GM12892 (cell line): ENCODE results near the gene PRUNE2.

Experiments used
- DNase-seq: peaks from one replicate; pipeline ENCODE4 v3.0.0; 2011; ENCODE audit not compliant: insufficient read length
- FAIRE-seq: peaks from 2 replicates; lab custom pipeline; 2011; peaks lifted over from hg19 to GRCh38; lab: Jason Lieb, UNC
- POLR2A ChIP-seq: IDR thresholded peaks from 2 replicates; pipeline ENCODE4 v1.6.1; 2011; ENCODE audit warnings: low read depth, low read length, control low read depth
- POLR2AphosphoS5 ChIP-seq: IDR thresholded peaks from 2 replicates; pipeline ENCODE4 v1.6.1; 2011; ENCODE audit warnings: low read depth, low read length, control low read depth
- TAF1 ChIP-seq: IDR thresholded peaks from 2 replicates; pipeline ENCODE4 v1.6.1; 2011; ENCODE audit warnings: low read depth, mild to moderate bottlenecking, control low read depth, low read length, borderline replicate concordance

Gene PRUNE2

DNA sequence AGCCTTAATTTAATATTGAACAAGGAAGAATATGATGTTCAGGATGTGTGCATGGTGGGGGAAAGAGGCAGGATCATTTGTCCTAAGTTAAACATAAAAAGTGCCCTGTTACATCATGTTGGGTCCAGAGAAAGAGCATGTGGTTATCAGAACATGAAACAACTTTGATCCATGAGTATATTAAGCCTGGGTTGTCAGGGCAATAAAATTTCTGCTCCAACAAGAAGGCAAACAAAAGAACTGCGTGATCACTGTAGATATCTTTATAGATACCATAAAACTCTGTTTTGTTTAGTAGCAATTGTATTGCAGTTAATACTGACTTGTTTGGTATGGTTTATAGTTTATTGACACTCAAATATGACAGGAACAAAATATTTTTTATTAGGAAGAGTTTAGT, 106.4 kb downstream of the PRUNE2 start:
- TF ChIP-seq TAF1 (no peak), POLR2A (no peak), POLR2AphosphoS5 (no peak)
- DNase-seq (no peak), FAIRE-seq (no peak)

DNA sequence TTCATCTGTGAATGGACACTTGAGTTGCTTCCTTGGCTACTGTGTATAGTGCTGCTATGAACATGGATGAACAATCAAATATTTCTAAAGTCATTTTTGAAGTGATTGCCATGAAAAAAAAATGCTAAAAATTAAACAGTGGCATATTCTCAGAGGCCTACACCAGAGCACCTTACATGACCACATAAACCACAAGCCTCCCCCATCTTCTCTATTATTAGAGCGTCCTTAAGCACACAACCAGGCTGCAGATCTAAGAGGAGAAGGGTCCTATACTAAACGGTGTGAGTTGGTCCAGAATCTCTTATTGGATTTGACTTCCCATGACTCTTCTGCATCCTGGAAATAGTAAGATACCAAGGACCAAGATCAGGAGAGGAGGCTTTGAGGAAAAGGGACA, 107.4 kb downstream of the PRUNE2 start:
- no peak for TF ChIP-seq POLR2AphosphoS5
- TF ChIP-seq POLR2A, result no peak
- TF ChIP-seq TAF1, result no peak
- no peak for DNase-seq
- no peak for FAIRE-seq

DNA sequence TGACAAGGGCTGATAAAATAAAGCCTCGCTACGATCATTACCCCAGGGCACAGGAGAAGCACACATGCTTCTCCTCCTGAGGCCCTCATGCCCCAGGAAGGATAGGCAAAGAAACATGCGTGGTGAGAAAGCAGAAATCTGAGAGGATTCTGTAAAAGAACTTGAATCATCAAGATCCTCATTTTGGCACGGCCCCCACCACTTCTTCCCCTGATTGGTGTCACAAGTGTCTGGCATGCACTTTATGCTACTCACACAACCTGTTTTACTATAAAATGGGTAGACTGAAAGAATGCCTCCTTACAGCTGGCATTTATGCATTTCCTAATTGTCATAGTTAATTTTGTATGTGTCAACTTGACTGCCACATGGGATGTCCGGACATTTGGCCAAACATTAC, 109.6 kb downstream of the PRUNE2 start:
- no peak for TF ChIP-seq POLR2A
- TF ChIP-seq TAF1, result no peak
- TF ChIP-seq POLR2AphosphoS5, result no peak
- DNase-seq (no peak), FAIRE-seq (no peak)

DNA sequence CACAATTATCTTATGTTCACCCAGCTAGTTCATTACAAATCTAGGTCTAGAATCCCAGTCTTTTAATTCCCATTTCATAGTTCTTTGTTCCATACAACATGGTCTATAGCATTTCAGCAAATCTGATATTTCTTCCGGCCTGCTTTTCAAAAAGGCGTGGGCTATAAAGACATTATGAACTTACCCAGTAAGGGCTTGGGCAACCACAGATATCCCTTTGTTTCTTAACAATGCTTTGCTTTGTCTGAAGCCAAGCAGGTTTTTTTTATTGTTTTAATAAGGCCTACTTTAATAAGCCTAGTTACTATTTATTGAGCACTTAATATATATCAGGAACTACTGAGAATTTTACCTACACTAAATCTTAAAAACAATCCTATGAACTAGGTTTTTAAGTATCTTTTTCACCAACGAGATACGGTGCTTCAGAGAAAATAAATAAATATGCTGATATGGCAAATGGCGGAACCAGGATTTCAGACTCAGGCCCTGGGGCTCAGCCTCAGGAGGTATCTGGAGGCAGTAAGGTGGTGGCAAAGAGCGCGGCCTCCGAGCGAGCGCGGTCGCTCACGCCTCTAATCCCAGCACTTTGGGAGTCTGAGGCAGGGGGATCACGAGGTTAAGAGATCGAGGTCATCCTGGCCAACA, 112.0 kb downstream of the PRUNE2 start:
- DNase-seq (no peak), FAIRE-seq (no peak)
- TF ChIP-seq TAF1, result no peak

DNA sequence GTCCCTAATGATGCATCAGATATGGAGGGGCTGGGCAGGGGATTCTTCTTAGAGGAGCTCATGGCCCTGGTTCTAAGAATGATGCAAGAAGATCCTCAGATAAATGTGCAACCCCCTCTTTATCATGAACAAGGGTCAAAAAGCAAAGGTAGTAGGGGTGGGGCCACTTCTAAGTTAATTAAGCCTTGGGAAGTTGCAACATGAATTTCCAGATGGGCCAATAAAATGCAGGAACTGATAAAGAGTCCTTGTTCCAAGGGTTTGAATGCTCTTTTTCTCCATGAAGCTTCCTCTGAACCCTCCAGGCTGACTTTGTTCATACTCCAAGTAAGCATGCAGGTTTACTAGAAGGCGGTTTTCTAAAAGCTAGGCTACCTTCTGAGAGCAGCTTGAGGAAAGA, 116.1 kb downstream of the PRUNE2 start:
- TF ChIP-seq POLR2AphosphoS5, result no peak
- no peak for TF ChIP-seq POLR2A
- no peak for TF ChIP-seq TAF1
- no peak for FAIRE-seq
- no peak for DNase-seq

DNA sequence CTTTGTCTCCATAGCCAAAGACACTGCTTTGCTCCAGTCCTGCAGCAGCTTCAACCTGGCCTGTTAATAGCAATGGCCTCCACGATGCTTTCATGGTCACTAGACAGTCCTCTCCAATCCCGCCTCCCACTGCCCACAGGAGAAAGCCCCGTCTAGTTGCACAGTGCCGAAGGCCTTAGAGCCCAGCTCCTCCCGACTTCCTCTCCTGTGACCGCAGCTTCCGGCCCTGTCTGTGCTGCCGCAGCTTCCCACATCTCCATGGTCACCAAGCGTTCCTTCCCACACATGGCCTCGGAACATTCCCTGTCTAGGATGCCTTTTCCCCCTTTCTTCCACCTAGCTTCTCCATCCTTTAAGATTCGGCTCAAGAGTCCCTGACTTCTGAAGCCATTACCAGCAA, 118.2 kb downstream of the PRUNE2 start:
- TF ChIP-seq TAF1 (no peak), POLR2AphosphoS5 (no peak), POLR2A (no peak)
- DNase-seq (no peak), FAIRE-seq (no peak)

GRCh38 chr9:76785501-76785900, 120.4 kb downstream of the PRUNE2 start:
- TF ChIP-seq POLR2A, result no peak
- no peak for TF ChIP-seq TAF1
- no peak for TF ChIP-seq POLR2AphosphoS5
- FAIRE-seq, result no peak
- DNase-seq, result no peak

DNA sequence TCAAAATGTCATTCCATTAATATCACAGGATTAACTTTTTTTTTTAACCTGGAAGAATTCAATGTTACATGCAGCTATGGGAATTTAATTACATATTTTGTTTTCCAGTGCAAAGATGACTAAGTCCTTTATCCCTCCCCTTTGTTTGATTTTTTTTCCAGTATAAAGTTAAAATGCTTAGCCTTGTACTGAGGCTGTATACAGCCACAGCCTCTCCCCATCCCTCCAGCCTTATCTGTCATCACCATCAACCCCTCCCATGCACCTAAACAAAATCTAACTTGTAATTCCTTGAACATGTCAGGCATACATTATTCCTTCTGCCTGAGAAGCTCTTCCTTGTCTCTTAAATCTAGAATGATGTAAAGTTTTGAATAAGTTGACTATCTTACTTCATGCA, 121.0 kb downstream of the PRUNE2 start:
- TF ChIP-seq POLR2AphosphoS5 (no peak), POLR2A (no peak), TAF1 (no peak)
- no peak for FAIRE-seq
- no peak for DNase-seq

- TF ChIP-seq POLR2A (no peak), POLR2AphosphoS5 (no peak), TAF1 (no peak)
- FAIRE-seq (no peak), DNase-seq (no peak)
Measured at GRCh38 chr9:76772686-76773445, 133.0 kb downstream of the PRUNE2 start.

- DNase-seq (no peak), FAIRE-seq (no peak)
- no peak for TF ChIP-seq POLR2AphosphoS5
Measured at GRCh38 chr9:76766126-76766525, 139.8 kb downstream of the PRUNE2 start.

DNA sequence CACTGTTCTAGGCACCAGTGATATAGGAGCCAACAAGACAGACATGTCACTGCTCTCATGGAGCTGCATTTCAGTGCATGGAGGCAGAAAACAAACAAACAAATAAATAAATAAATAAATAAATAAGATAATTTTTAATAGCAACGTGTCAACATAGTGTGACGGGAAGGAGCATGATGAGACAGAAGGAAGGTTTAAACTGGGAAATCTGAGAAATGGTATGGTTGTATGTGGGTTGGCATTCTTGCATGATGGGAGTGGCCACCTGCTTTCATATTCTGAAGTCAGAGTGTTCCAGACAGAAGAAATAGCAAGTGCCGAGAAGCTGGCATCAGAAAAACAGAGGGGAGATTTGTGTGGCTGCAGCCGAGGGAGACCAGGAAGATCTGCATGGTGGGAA, 141.8 kb downstream of the PRUNE2 start, which contains the start of gene PCA3:
TSS of gene PCA3 (plus strand) at position 301 of the 400 bp plus-strand sequence.
- DNase-seq (no peak), FAIRE-seq (no peak)
- TF ChIP-seq POLR2AphosphoS5 (no peak), POLR2A (no peak), TAF1 (no peak)

- TF ChIP-seq POLR2AphosphoS5 (no peak), TAF1 (no peak), POLR2A (no peak)
- DNase-seq, result no peak
- no peak for FAIRE-seq
Measured at GRCh38 chr9:76761448-76761847, 144.5 kb downstream of the PRUNE2 start.
